ENCODE data around the gene MINDY1.

Gene MINDY1

GRCh38 chr1:151006327-151007052, at the start of gene MINDY1:
MINDY1 (minus strand) TSS chr1:151006902; CDS start chr1:151002617, 4,285 bp downstream.
- H3K27me3 ChIP-seq = no peaks in the 10 kb centered on the region
- H3K4me1 ChIP-seq = peaks cover 0 to 64% (median 53%) of the 10 kb centered on the region in 4 donors
- DNase-seq = peak; percentile 82 to 87
- peaks cover 0 to 11% (median 10%) of the 10 kb centered on the region in 3 donors for H3K36me3 ChIP-seq
- intact Hi-C loops (cut with DNase I; ENCODE audit: low total_unique reads) = loop anchor here (10.0 kb wide), 1 partner anchor 452 kb away; no protein-coding TSS in a partner anchor
- TF ChIP-seq CTCF (IDR thresholded peaks at IDR 0.05) = peak; percentile 57 to 58
- H3K9me3 ChIP-seq = no peaks in the 10 kb centered on the region
- peak within 1 kb of the TSS; percentile 70 to 89 for H3K4me3 ChIP-seq
- H3K27ac ChIP-seq = peak within 1 kb of the TSS; percentile 85 to 89

GRCh38 chr1:151056149-151056548, 49.4 kb upstream of the MINDY1 start:
- Histone ChIP-seq H3K27ac (peak overlapping the region; percentile 81 to 91), H3K27me3 (no peaks in the 10 kb centered on the region), H3K36me3 (peaks cover 39 to 57% (median 47%) of the 10 kb centered on the region in 3 donors), H3K4me3 (no peak overlapping the region), H3K4me1 (peaks cover 0 to 43% (median 27%) of the 10 kb centered on the region in 4 donors), H3K9me3 (no peaks in the 10 kb centered on the region)
- no peak for TF ChIP-seq CTCF (IDR thresholded peaks at IDR 0.05)
- intact Hi-C loops (cut with DNase I; ENCODE audit: low total_unique reads) = no loop called here
- DNase-seq = no peak

- intact Hi-C loops (cut with DNase I; ENCODE audit: low total_unique reads) = no loop called here
- H3K36me3 ChIP-seq = peaks cover 39 to 60% (median 47%) of the 10 kb centered on the region in 3 donors
- peaks cover 0 to 38% (median 27%) of the 10 kb centered on the region in 4 donors for H3K4me1 ChIP-seq
- no peak overlapping the region for H3K4me3 ChIP-seq
- H3K9me3 ChIP-seq = no peaks in the 10 kb centered on the region
- TF ChIP-seq CTCF (IDR thresholded peaks at IDR 0.05) = no peak
- peak overlapping the region; percentile 81 to 91 for H3K27ac ChIP-seq
- DNase-seq = no peak
- H3K27me3 ChIP-seq = no peaks in the 10 kb centered on the region
Observed at GRCh38 chr1:151055581-151055980, 48.9 kb upstream of the MINDY1 start.

DNA sequence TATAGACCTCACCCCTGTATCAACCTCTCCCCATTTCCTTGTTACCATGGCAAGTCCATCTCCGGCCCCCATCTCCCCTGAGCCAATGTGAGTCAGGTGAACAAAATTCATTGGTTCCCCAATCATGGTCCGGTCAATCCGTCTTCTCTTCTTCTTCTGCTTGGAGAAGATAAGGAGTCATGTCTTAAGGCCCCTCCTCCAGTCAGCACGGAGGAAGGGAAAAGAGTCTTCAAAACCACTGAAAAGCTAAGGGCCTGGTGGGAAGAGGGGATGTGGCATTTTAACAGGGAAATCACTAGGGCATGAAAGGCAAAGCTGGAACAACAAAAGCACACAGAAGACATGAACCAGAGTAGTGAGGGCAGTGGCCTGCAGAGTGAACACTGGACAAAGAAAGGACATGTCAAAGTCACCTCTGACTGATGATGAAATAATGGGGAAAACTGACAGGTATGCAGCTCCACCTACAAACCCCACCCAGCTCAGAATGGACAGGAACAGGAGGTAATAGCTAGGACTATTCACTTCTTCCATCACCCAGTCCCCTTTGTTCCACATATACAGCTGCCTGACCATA, 48.4 kb upstream of the MINDY1 start:
- Histone ChIP-seq H3K4me1 (peaks cover 0 to 35% (median 26%) of the 10 kb centered on the region in 4 donors), H3K9me3 (no peaks in the 10 kb centered on the region), H3K27me3 (no peaks in the 10 kb centered on the region), H3K36me3 (peaks cover 39 to 60% (median 47%) of the 10 kb centered on the region in 3 donors), H3K27ac (peak overlapping the region; percentile 81 to 91), H3K4me3 (no peak overlapping the region)
- no peak for DNase-seq
- intact Hi-C loops (cut with DNase I; ENCODE audit: low total_unique reads) = no loop called here
- no peak for TF ChIP-seq CTCF (IDR thresholded peaks at IDR 0.05)

- no peaks in the 10 kb centered on the region for H3K27me3 ChIP-seq
- no peak for DNase-seq
- peaks cover 0 to 36% (median 22%) of the 10 kb centered on the region in 4 donors for H3K4me1 ChIP-seq
- no peak overlapping the region for H3K27ac ChIP-seq
- intact Hi-C loops (cut with DNase I; ENCODE audit: low total_unique reads) = no loop called here
- no peak for TF ChIP-seq CTCF (IDR thresholded peaks at IDR 0.05)
- peaks cover 35 to 56% (median 47%) of the 10 kb centered on the region in 3 donors for H3K36me3 ChIP-seq
- no peaks in the 10 kb centered on the region for H3K9me3 ChIP-seq
- H3K4me3 ChIP-seq = no peak overlapping the region
Observed at GRCh38 chr1:151051356-151052009, 44.8 kb upstream of the MINDY1 start.
